ENCODE measurements around the gene NRXN3. TPM values are rescaled to one million over a fixed set of nuclear protein-coding genes. Genes with fewer than 3 reads are reported as not detected.
A peak's percentile ranks its signal among the peaks of the same experiment; 100 is the strongest.
"Not testable (repeated sequence)": the region's sequence is repeated elsewhere in the genome, so short reads cannot be mapped to it uniquely, and the experiment has no call there.

NRXN3 gene
- polyA plus RNA-seq, 4 donors: 6.4 to 7.2 (median 7.0) TPM

GRCh38 chr14:79091381-79091963 lies 921.3 kb downstream of the NRXN3 start:
- DNase-seq (ENCODE audit: low read depth in 4 of 4, low spot score in 3 of 4): no peak

- DNase-seq (ENCODE audit: low read depth in 4 of 4, low spot score in 3 of 4): no peak
Observed at GRCh38 chr14:79093531-79093930, 923.4 kb downstream of the NRXN3 start.

- no peak for DNase-seq (ENCODE audit: low read depth in 4 of 4, low spot score in 3 of 4)
Observed at GRCh38 chr14:79094951-79095350, 924.8 kb downstream of the NRXN3 start.

GRCh38 chr14:79096811-79097210 lies 926.6 kb downstream of the NRXN3 start:
- no peak for DNase-seq (ENCODE audit: low read depth in 4 of 4, low spot score in 3 of 4)

GRCh38 chr14:79098324-79098723 lies 928.2 kb downstream of the NRXN3 start:
- no peak for DNase-seq (ENCODE audit: low read depth in 4 of 4, low spot score in 3 of 4)

GRCh38 chr14:79100578-79100977 lies 930.4 kb downstream of the NRXN3 start:
- no peak for DNase-seq (ENCODE audit: low read depth in 4 of 4, low spot score in 3 of 4)

GRCh38 chr14:79101388-79101787 lies 931.2 kb downstream of the NRXN3 start:
- DNase-seq (ENCODE audit: low read depth in 4 of 4, low spot score in 3 of 4): no peak

GRCh38 chr14:79103764-79104163 lies 933.6 kb downstream of the NRXN3 start:
- no peak for DNase-seq (ENCODE audit: low read depth in 4 of 4, low spot score in 3 of 4)

GRCh38 chr14:79110564-79110963 lies 940.4 kb downstream of the NRXN3 start:
- DNase-seq (ENCODE audit: low read depth in 4 of 4, low spot score in 3 of 4): not testable (repeated sequence)

GRCh38 chr14:79111987-79112501 lies 941.9 kb downstream of the NRXN3 start:
- no peak for DNase-seq (ENCODE audit: low read depth in 4 of 4, low spot score in 3 of 4)

GRCh38 chr14:79117561-79117960 lies 947.4 kb downstream of the NRXN3 start:
- DNase-seq (ENCODE audit: low read depth in 4 of 4, low spot score in 3 of 4): no peak

- no peak for DNase-seq (ENCODE audit: low read depth in 4 of 4, low spot score in 3 of 4)
Observed at GRCh38 chr14:79118291-79118690, 948.1 kb downstream of the NRXN3 start.

GRCh38 chr14:79134361-79134760 lies 964.2 kb downstream of the NRXN3 start:
- no peak for DNase-seq (ENCODE audit: low read depth in 4 of 4, low spot score in 3 of 4)

GRCh38 chr14:79136071-79137044 lies 966.2 kb downstream of the NRXN3 start:
- DNase-seq (ENCODE audit: low read depth in 4 of 4, low spot score in 3 of 4): no peak

- DNase-seq (ENCODE audit: low read depth in 4 of 4, low spot score in 3 of 4): no peak
Observed at GRCh38 chr14:79137045-79137430, 966.9 kb downstream of the NRXN3 start.

- no peak for DNase-seq (ENCODE audit: low read depth in 4 of 4, low spot score in 3 of 4)
Observed at GRCh38 chr14:79137836-79138235, 967.7 kb downstream of the NRXN3 start.

GRCh38 chr14:79144896-79145295 lies 974.7 kb downstream of the NRXN3 start:
- DNase-seq (ENCODE audit: low read depth in 4 of 4, low spot score in 3 of 4): no peak

GRCh38 chr14:79150226-79150625 lies 980.1 kb downstream of the NRXN3 start:
- no peak for DNase-seq (ENCODE audit: low read depth in 4 of 4, low spot score in 3 of 4)

- no peak for DNase-seq (ENCODE audit: low read depth in 4 of 4, low spot score in 3 of 4)
Observed at GRCh38 chr14:79157369-79157768, 987.2 kb downstream of the NRXN3 start.

GRCh38 chr14:79161571-79161970 lies 991.4 kb downstream of the NRXN3 start:
- DNase-seq (ENCODE audit: low read depth in 4 of 4, low spot score in 3 of 4): peak; percentile 20 to 42 (median 36)

- DNase-seq (ENCODE audit: low read depth in 4 of 4, low spot score in 3 of 4): no peak
Observed at GRCh38 chr14:79162833-79163232, 992.7 kb downstream of the NRXN3 start.

Data from left renal pelvis (tissue), 4 donors.